GM21390 (cell line): Measurements from ENCODE around the gene XPO5.
"Not testable (repeated sequence)": the region's sequence is repeated elsewhere in the genome, so short reads cannot be mapped to it uniquely, and the experiment has no call there.

Source experiments
- ATAC-seq: cut with Tn5 transposase; IDR thresholded peaks from one replicate; pipeline ENCODE4 v1.9.1; 2021; ENCODE audit not compliant: unreplicated experiment

XPO5 gene

GRCh38 chr6:43588194-43588593, 12.4 kb upstream of the XPO5 start:
- no peak for ATAC-seq

DNA sequence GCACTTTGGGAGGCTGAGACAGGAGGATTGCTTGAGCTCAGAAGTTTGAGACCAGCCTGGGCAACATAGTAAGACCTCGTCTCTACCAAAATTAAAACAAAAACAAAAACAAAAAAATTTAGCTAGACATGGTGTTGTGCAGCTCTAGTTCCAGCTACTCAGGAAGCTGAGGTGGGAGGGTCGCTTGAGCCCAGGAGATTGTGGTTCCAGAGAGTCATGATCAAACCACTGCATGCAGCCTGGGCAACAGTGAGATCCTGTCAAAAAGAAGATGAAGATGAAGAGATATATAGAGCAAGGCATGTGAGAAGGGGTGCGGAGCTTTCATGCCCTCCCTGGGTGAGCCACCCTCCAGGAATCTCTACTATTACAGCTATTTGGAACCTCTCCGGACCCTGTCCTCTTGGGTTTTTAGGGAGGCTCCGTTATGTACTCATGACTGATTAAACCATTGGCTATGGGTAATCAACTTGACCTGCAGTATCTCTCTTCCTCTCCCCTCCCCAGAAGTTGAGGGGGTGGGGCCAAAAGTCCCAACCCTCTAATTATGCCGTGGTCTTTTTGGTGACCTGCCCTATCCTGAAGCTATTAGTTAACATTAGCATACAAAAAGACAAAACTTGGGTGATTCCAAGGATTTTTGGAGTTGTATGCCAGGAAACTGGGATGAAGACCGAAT, 9.2 kb upstream of the XPO5 start:
- ATAC-seq = no peak

DNA sequence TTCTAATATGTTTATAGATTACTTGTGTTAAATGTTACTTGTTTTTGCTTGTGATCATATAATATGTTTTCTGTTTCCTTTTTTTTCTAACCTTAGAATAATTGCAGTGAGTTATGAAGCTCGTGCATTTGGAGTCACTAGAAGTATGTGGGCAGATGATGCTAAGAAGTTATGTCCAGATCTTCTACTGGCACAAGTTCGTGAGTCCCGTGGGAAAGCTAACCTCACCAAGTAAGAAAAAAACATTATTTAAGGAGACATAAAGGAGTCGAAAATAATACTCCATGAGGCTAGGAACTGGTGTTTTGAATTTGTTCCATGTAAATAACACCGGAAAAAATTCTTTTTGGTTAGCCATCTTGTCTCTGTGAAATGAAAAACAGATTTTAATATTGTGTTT, 7.1 kb upstream of the XPO5 start:
- no peak for ATAC-seq

DNA sequence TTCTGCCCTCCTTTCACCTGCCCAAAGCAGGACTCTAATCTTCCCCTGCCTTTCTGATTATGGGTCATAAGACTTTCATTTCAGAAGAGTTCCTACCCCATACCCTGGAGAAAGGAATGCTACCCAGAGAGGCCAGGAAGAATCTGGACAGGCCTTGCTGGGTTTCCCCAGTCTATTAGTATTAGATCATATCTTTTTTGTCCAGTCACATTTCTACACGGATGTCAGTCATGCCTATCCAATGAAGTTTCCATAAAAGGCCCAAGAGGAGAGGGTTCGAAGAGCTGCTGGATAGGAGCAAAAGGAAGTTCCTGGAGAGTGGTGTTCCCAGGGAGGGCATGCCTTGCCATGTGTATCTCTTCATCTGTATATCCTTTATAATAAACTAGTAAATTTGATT, 3.3 kb upstream of the XPO5 start:
- ATAC-seq = no peak

GRCh38 chr6:43578748-43579147, 2.9 kb upstream of the XPO5 start:
- no peak for ATAC-seq

GRCh38 chr6:43575105-43575771, 600 bp downstream of the XPO5 start:
- ATAC-seq = peak; percentile 39

DNA sequence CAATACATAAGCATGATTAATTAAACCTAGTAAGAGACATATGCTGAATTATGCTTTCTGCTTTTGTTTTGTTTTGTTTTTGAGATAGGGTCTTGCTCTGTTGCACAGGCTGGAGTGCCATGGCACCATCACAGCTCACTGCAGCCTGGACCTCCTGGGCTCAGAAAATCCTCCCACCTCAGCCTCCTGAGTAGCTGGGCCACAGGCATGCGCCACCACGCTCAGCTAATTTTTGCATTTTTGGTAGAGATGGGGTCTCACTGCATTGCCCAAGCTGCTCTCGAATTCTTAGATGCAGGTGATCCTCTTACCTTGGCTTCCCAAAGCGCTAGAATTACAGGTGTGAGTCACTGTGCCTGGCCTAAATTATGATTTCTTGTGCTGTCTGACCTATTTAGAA, 3.8 kb downstream of the XPO5 start:
- ATAC-seq = no peak

DNA sequence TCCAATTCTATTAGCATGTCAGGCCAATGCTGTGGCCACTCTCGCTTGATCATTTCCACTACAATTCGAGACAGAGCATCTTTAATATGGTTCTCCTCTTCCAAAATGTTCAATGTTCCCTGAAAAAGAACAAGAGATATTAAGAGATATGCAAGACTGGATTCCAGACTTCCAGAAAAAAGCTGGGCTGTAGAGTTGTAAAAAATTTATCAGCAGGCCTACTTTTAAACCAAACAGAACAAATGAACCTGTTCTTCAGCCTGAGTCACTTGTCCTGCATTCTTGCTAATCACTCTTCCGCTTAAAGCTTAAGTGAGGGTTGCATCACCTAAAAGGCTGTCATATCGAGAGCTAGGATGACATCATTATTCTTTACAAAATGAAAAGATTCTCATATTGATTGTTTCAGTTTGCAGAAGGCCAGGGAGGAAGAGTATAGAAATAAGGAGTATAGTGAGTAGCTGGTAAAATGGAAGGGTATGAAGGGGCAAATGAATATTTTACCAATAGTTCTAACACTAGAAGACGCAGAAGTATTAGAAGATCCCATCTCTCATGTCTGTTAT, 4.9 kb downstream of the XPO5 start:
- ATAC-seq = no peak

GRCh38 chr6:43559328-43559727, 16.5 kb downstream of the XPO5 start:
- no peak for ATAC-seq

- not testable (repeated sequence) for ATAC-seq
Observed at GRCh38 chr6:43557620-43558019, 18.2 kb downstream of the XPO5 start.

DNA sequence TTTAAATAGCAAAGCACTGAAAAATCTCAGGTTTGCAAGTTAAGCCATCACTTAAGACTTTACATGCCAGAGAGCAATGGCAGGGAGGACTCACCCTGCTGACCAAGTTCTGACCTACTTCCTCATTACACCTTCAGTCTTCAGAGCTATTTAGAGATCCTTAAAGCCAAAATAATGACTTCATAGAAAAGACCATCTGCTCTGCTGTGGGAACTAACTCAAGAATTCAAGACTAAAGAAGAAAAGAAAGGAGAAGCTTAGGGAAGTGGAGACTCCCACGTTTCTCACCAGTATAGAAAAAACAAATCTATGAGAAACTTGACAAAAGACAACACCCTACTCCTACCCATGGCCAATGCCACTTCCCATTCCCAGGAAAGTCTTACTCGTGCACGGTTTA, 28.6 kb downstream of the XPO5 start:
- no peak for ATAC-seq

GRCh38 chr6:43544461-43544860, 31.4 kb downstream of the XPO5 start:
- ATAC-seq = no peak

DNA sequence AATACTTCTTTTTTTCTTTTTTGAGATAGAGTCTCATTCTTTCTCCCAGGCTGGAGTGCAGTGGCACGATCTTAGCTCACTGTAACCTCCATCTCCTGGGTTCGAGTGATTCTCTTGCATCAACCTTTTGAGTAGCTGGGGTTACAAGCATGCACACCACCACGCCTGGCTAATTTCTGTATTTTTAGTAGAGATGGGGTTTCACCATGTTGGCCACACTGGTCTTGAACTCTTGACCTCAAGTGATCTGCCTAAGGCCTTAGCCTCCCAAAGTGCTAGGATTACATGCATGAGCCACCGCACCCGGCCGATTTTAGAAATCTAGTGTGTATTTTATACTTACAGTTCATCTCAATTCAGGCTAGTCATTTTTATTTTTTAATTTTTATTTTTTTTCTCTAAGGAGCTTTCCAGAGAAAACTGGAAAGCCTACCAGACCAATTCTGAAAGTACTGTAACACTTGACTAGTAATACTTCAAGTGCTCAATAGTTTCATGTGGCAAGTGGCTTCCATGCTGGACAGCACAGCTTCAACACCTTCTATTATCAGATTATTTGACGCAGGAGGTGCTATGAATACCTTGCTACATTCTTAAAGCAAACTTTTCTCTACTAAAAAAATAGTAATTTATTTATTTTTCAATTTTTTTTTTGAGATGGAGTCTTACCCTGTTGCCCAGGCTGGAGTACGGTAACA, 33.9 kb downstream of the XPO5 start:
- ATAC-seq = peak; percentile 59

- ATAC-seq = no peak
Observed at GRCh38 chr6:43540507-43540906, 35.3 kb downstream of the XPO5 start.

DNA sequence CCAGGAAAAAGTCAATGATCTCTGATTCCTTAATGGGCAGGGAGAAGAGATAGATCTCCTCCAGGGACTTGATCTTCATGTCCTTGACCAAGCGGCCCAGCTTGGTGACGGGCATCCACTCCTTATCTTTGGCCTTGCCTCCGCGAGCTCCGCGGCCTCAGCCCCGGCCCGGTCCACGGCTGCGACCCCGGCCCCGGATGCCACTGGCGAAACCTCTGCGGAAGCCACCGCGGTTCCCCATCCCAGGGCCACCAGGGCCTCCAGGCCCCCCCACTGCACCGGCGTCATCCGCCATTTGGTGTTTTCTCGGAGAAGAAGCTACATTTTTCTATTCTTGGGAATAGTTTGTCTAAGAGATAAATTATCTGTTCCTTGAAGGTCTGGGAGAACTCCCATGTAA, 36.4 kb downstream of the XPO5 start:
- ATAC-seq = not testable (repeated sequence)

DNA sequence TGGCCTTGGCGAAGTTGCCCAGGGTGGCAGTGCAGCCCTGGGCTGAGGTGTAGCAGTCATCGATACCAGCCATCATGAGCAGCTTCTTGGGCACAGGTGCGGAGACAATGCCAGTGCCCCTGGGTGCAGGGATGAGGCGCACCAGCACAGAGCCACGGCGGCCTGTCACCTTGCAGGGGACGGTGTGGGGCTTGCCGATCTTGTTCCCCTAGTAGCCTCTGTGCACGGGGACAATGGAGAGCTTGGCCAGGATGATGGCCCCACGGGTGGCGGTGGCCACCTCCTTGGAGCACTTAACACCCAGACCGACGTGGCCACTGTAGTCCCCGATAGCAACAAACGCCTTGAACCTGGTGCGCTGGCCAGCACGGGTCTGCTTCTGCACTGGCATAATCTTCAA, 36.9 kb downstream of the XPO5 start:
- not testable (repeated sequence) for ATAC-seq

DNA sequence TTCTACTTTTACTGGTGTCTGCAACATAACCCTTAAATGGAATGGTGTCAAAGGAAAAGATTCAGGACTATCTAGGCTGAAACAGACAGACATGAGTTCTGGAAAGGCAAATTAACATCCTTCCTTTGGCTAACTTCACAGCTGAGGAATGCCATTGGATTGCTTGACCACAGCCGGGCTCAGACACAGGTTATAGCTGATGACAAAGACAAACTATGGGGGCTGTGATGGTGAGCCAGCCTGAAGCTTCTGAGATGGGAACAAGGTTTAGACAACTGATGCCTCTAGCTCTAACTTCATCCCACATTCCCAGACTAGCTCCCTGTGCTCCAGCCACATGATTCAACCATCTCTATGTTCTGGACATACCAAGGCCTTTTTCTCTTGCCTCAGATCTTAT, 43.6 kb downstream of the XPO5 start:
- no peak for ATAC-seq

- no peak for ATAC-seq
Observed at GRCh38 chr6:43524483-43524961, 51.3 kb downstream of the XPO5 start.

DNA sequence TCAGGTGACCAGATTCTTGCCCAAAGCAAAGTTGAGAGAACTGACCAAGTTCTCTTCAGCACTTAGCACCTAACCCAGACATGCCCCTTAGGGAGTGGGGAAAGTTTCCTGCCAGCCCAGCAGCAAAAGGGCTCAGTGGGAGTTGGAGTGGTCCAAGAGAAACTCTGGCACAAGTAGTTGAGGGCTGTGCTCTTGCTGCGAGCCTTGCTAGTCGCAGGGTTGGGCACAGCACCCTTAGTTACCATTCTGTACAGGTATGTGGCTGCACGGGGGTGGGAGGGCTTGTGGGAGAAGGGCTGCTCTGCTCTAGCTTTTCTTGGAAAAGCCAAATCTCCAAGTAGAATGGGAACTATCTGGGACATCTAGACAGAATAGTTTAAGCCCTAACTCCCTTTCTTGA, 52.6 kb downstream of the XPO5 start:
- ATAC-seq = no peak

DNA sequence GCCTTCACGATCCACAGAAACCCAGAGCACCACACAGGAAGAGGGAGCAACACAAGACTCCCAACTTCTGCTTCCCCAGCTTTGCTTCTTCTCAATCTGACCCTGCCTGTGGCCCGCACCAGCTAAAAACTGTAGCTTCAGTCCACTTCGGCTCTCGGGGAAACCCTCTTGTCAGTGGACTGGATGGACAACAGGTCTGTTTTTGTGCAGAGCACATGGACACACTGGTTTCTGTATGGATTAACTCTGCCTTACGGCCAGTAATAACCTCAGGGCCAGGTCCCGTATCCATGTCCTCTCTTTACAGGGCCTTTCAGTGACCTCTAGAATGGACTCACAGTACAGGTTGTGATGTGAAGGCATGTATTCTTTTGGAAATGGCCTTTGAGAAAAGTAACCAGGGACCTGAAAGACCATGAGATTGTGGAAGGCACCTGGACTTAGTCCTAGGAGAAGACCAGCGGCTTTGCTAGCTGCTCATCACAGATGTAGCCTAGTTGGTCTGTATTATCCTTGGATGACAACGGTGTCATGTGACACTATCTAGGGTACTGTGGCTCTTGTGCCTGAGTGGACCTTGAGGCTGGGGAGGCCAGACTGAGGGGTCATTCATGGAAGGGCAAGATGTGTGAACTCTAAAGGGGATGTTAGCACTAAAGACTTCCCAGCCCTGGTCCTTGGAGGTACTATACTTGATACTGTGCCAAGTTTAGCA, 53.1 kb downstream of the XPO5 start:
- no peak for ATAC-seq

- no peak for ATAC-seq
Observed at GRCh38 chr6:43521836-43522235, 54.0 kb downstream of the XPO5 start.
